Measurements from ENCODE around the gene CSPG4. TPM values are rescaled to one million over a fixed set of nuclear protein-coding genes. Genes with fewer than 3 reads are reported as not detected.

The CSPG4 gene
- total and polyA plus RNA-seq, 9 of the 15 experiments (the other 6 are each of a cell fraction or from before 2014, with no cell fraction given): under 0.01 to 0.07 (median 0.04) TPM; not detected in 5

GRCh38 chr15:75723847-75724660, 11.4 kb upstream of the CSPG4 start (continued):
- TF ChIP-seq, protein P1, sequence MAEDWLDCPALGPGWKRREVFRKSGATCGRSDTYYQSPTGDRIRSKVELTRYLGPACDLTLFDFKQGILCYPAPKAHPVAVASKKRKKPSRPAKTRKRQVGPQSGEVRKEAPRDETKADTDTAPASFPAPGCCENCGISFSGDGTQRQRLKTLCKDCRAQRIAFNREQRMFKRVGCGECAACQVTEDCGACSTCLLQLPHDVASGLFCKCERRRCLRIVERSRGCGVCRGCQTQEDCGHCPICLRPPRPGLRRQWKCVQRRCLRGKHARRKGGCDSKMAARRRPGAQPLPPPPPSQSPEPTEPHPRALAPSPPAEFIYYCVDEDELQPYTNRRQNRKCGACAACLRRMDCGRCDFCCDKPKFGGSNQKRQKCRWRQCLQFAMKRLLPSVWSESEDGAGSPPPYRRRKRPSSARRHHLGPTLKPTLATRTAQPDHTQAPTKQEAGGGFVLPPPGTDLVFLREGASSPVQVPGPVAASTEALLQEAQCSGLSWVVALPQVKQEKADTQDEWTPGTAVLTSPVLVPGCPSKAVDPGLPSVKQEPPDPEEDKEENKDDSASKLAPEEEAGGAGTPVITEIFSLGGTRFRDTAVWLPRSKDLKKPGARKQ (CRISPR knock-in tag; IDR thresholded peaks at IDR 0.05): no peak
- TF ChIP-seq HDGF (IDR thresholded peaks at IDR 0.05) (no peak), KLF10 (CRISPR knock-in tag; IDR thresholded peaks at IDR 0.05) (no peak), FOXM1 (IDR thresholded peaks at IDR 0.05; ENCODE audit: low read depth) (no peak), FOXM1 (CRISPR knock-in tag; IDR thresholded peaks at IDR 0.05; ENCODE audit: low read depth) (no peak), ZNF384 (IDR thresholded peaks at IDR 0.05; ENCODE audit: low read depth, low read length) (no peak), ATF1 (CRISPR knock-in tag; IDR thresholded peaks at IDR 0.05) (no peak), ATF1 (tag; IDR thresholded peaks at IDR 0.05) (peak; percentile 95), HDAC2 (IDR thresholded peaks at IDR 0.05) (no peak), BRCA1 (IDR thresholded peaks at IDR 0.05) (no peak), BRCA1 (CRISPR knock-in tag; IDR thresholded peaks at IDR 0.05) (no peak), PRPF4 (IDR thresholded peaks at IDR 0.05; ENCODE audit: insufficient read depth, low read depth, low read length, poor library complexity, severe bottlenecking) (no peak), FIP1L1 (IDR thresholded peaks at IDR 0.05; ENCODE audit: low read depth, low read length, poor library complexity, severe bottlenecking) (no peak), XRCC5 (IDR thresholded peaks at IDR 0.05; ENCODE audit: low read depth, low read length) (no peak), ZNF174 (CRISPR knock-in tag; IDR thresholded peaks at IDR 0.05) (no peak), ZBTB33 (CRISPR knock-in tag; IDR thresholded peaks at IDR 0.05) (no peak)
- TF ChIP-seq, protein P2, sequence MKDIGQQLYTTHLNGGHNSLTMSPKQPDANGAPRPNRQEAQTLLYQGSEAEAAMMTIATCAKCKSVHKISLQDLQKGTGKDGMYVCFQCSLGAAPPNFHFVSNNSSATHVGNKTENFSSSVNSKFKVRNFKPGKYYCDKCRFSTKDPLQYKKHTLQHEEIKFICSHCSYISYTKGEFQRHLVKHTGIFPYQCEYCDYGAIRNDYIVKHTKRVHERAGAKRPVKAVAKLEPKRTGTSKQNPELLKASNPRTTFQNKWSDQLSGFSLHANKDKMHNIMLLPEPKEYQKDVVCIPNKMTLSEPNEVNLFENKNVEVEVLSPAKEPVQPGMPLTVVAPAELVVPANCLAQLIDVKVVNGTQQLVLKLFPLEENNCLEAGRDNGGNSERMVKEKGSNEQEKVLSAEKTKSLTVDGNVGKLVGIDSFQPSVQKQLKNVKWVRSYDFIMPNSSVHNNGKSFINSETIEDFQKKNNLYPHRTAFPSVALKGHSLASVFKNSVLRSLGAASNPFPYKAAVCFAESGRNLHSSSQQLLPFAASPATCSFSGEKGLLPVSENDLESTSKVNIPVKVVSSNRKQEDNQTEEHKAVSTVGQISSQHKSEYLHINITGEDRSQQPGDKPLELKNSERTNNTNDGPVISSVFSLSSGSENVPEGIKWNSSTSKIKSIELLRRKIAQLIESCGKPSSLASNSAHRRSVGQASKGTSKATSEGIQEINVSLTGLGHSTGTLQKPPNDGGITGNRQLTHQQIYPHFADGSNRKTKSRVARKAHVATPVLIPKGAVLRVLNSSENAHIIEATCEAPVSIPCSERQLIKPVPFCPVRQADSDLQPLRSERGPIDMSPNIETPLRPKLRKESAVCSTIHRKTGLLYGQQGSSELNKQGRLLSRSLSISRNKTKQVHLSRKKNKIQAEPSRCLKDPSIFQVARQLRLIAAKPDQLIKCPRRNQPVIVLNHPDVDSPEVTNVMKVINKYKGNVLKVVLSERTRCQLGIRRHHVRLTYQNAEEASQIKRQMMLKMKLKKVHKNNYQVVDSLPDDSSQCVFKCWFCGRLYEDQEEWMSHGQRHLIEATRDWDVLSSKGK (CRISPR knock-in tag; IDR thresholded peaks at IDR 0.05): no peak
- TF ChIP-seq, protein P3, sequence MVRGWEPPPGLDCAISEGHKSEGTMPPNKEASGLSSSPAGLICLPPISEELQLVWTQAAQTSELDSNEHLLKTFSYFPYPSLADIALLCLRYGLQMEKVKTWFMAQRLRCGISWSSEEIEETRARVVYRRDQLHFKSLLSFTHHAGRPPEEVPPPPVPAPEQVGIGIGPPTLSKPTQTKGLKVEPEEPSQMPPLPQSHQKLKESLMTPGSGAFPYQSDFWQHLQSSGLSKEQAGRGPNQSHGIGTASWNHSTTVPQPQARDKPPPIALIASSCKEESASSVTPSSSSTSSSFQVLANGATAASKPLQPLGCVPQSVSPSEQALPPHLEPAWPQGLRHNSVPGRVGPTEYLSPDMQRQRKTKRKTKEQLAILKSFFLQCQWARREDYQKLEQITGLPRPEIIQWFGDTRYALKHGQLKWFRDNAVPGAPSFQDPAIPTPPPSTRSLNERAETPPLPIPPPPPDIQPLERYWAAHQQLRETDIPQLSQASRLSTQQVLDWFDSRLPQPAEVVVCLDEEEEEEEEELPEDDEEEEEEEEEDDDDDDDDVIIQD (CRISPR knock-in tag; IDR thresholded peaks at IDR 0.05): no peak
- TF ChIP-seq, protein P4, sequence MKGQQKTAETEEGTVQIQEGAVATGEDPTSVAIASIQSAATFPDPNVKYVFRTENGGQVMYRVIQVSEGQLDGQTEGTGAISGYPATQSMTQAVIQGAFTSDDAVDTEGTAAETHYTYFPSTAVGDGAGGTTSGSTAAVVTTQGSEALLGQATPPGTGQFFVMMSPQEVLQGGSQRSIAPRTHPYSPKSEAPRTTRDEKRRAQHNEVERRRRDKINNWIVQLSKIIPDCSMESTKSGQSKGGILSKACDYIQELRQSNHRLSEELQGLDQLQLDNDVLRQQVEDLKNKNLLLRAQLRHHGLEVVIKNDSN (CRISPR knock-in tag; IDR thresholded peaks at IDR 0.05): no peak
